Large intestine (tissue), 3 donors: ENCODE data around the gene RPRD1B. TPM values are rescaled to one million over a fixed set of nuclear protein-coding genes. Genes with fewer than 3 reads are reported as not detected.
"Not testable (repeated sequence)": the region's sequence is repeated elsewhere in the genome, so short reads cannot be mapped to it uniquely, and the experiment has no call there.

Experiments used
- DNase-seq, 2 donors: peaks; one replicate each; pipeline versions ENCODE4 v3.0.0 to v3.0.0-alpha.2; 2013
- H3K27ac ChIP-seq: one replicate; pipeline ENCODE4 v1.5.1; 2013; ENCODE audit warnings: low read length
- H3K27me3 ChIP-seq: 2 replicates; pipeline ENCODE4 v1.6.1; 2013; ENCODE audit warnings: low read length; ENCODE audit not compliant: control insufficient read depth, insufficient read depth
- H3K36me3 ChIP-seq: 2 replicates; pipeline ENCODE4 v1.6.1; 2013; ENCODE audit warnings: low read length; ENCODE audit not compliant: control insufficient read depth, insufficient read depth
- H3K4me1 ChIP-seq: one replicate; pipeline ENCODE4 v1.6.1; 2013; ENCODE audit warnings: low read length; ENCODE audit not compliant: control insufficient read depth, insufficient read depth
- H3K4me3 ChIP-seq: one replicate; pipeline ENCODE4 v1.5.1; 2013; ENCODE audit warnings: low read length
- H3K9me3 ChIP-seq: one replicate; pipeline ENCODE4 v1.6.1; 2013; ENCODE audit warnings: mild to moderate bottlenecking, low read depth, low read length, moderate library complexity; ENCODE audit not compliant: control insufficient read depth
- WGBS: methylation state at CpG from one replicate; pipeline ENCODE4 v1.1.5; 2013; ENCODE audit warnings: low lambda C conversion rate; ENCODE audit not compliant: insufficient coverage; 5-methylcytosine and 5-hydroxymethylcytosine counted together
- polyA plus RNA-seq: library from polyadenylated mRNA; unstranded; fragments of 120-200 nt; gene quantifications from one replicate; pipeline ENCODE4 v1.2.1, GENCODE V29; 2013

Gene RPRD1B
- polyA plus RNA-seq, 1 donor, result 49.0 TPM

- Histone ChIP-seq H3K4me1 (no peaks in the 10 kb centered on the region), H3K4me3 (no peak overlapping the region), H3K36me3 (peaks cover 84% of the 10 kb centered on the region), H3K9me3 (no peaks in the 10 kb centered on the region), H3K27ac (no peak overlapping the region), H3K27me3 (no peaks in the 10 kb centered on the region)
- no peak for DNase-seq
- no CpG with 5 or more reads among the region's 13 CpGs for WGBS
Observed at GRCh38 chr20:38000293-38000692, 33.3 kb upstream of the RPRD1B start.

GRCh38 chr20:38001173-38001875, 32.2 kb upstream of the RPRD1B start:
- no peak for DNase-seq
- peaks cover 76% of the 10 kb centered on the region for H3K36me3 ChIP-seq

DNA sequence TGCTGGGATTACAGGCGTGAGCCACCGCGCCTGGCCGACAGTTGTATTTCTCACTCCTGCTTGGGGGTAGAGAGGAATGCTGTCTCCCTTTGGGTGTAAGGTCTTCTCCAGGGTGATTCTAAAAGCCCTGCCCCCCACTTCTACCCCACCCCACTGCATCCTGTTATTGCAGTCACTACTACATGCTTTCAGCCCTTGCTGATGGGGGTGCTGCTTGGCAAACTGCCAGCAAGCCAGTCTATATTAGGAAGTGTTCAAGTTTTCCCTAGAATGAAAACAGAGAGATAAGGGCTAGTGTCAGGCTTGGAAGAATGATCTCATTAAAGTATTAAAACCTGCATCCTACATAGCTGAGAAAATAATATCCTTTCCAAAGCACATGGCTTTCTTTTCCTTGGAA, 31.6 kb upstream of the RPRD1B start:
- no CpG with 5 or more reads among the region's 4 CpGs for WGBS
- Histone ChIP-seq H3K9me3 (no peaks in the 10 kb centered on the region), H3K36me3 (peaks cover 77% of the 10 kb centered on the region), H3K27ac (no peak overlapping the region), H3K27me3 (no peaks in the 10 kb centered on the region), H3K4me3 (no peak overlapping the region), H3K4me1 (no peaks in the 10 kb centered on the region)
- DNase-seq, result no peak

More at GRCh38 chr20:38001173-38001875, 32.2 kb upstream of the RPRD1B start:
- 71% methylated on average over 1 of the region's 6 CpGs for WGBS
- no peaks in the 10 kb centered on the region for H3K4me1 ChIP-seq
- H3K9me3 ChIP-seq, result no peaks in the 10 kb centered on the region
- H3K4me3 ChIP-seq, result no peak overlapping the region
- H3K27me3 ChIP-seq, result no peaks in the 10 kb centered on the region
- H3K27ac ChIP-seq, result no peak overlapping the region

GRCh38 chr20:38002422-38002821, 31.1 kb upstream of the RPRD1B start:
- no peak for DNase-seq
- peaks cover 76% of the 10 kb centered on the region for H3K36me3 ChIP-seq
- H3K9me3 ChIP-seq, result no peaks in the 10 kb centered on the region
- no peaks in the 10 kb centered on the region for H3K4me1 ChIP-seq
- H3K4me3 ChIP-seq, result no peak overlapping the region
- no peaks in the 10 kb centered on the region for H3K27me3 ChIP-seq
- H3K27ac ChIP-seq, result no peak overlapping the region
- WGBS, result no CpG with 5 or more reads among the region's 8 CpGs

DNA sequence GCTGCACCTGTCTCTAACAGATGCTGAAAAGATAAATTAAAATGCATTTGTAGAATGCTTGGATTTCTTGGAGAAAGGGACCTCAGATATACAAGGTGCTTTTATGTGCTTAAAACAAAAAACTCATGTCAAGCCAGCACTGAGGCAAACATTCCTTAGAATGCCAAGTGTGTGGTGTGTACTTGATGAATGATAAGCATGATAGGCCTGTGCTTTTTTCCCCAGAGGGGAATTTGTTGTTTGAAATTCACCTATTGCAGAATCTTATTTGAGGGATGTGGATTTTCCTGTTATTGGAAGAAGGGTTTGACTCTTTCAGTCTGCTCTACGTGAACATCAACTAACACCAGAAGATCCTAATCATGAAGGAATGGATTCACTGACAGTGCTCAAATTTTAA, 29.1 kb upstream of the RPRD1B start:
- H3K4me1 ChIP-seq, result no peaks in the 10 kb centered on the region
- H3K27ac ChIP-seq, result no peak overlapping the region
- H3K9me3 ChIP-seq, result no peaks in the 10 kb centered on the region
- H3K27me3 ChIP-seq, result no peaks in the 10 kb centered on the region
- peaks cover 63% of the 10 kb centered on the region for H3K36me3 ChIP-seq
- WGBS, result no CpG with 5 or more reads among the region's 1 CpG
- no peak overlapping the region for H3K4me3 ChIP-seq
- DNase-seq, result no peak

DNA sequence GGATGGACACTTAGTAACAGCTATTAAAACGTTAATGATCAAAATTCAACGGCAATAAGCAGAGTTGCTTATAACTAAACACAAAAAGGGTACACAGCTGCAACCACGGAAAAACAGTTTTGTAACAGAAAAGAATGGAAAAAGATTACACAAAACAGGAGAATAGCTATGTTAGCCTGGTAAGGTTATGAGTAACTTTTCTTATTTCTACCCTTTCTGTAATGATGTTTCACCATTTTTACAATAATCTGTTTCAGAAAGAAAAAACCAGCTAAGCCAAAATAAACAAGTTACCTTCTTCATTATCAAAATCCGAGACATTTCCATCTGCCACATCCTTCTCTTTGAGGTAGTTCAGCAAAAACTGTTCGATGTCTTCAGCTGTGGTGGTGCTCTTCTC, 27.6 kb upstream of the RPRD1B start:
- Histone ChIP-seq H3K9me3 (no peaks in the 10 kb centered on the region), H3K27ac (no peak overlapping the region), H3K36me3 (peaks cover 57% of the 10 kb centered on the region), H3K4me3 (no peak overlapping the region), H3K27me3 (no peaks in the 10 kb centered on the region), H3K4me1 (no peaks in the 10 kb centered on the region)
- DNase-seq, result no peak
- WGBS, result 92% methylated on average over 3 of the region's 5 CpGs

DNA sequence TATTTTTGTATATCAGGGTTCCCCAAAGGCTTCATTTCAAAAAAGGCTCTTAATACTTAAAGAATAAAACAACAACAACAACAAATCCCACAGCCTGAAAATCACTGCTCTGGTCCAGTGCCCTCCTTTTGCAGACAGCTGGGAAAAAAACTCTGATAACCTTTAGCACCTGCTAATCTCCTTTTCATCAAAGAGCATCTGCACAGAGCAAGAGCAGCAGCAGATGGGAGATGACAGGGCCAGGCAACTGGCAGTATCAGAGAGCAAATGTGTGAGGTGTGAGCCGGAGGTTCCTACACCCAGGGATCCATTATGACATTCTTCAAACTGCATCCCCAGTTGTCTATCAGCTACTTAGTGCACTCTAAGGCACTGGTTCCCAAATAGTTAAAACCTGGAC, 26.0 kb upstream of the RPRD1B start:
- no CpG with 5 or more reads among the region's 1 CpG for WGBS
- no peak overlapping the region for H3K27ac ChIP-seq
- H3K27me3 ChIP-seq, result no peaks in the 10 kb centered on the region
- no peaks in the 10 kb centered on the region for H3K4me1 ChIP-seq
- H3K9me3 ChIP-seq, result no peaks in the 10 kb centered on the region
- peaks cover 58% of the 10 kb centered on the region for H3K36me3 ChIP-seq
- no peak for DNase-seq
- no peak overlapping the region for H3K4me3 ChIP-seq

DNA sequence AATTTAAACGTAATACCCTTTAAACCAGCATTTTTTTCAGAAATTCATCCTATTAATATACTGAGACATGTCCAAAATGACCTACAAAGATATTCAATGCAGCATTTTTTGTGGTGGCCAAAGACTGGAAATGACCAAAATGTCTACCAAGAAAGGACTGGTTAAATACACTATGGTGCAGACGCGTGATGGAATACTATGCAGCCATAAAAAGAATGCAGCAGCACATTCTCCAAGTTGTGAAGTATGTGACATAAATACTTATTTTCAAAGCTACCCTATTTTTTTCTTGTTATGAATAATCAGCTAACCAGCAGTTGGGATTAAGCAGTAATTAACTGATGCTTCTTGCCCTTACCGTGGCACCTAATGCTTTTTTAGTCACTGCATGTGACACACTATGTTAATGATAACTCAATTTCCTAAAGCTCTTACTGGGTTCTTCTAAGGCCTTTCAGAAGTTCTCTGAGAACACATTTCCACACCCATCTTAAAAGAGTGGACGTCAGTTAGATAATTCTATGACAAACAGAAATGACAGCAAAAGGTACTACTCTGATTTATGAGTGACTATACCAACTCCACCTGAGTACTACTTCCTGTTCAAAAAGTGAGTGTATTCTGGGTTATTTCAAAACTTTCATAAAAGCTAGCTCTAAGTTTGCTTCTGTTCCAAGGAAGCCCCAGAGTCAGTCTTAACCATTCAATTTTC, 25.2 kb upstream of the RPRD1B start:
- Histone ChIP-seq H3K4me3 (no peak overlapping the region), H3K9me3 (no peaks in the 10 kb centered on the region), H3K27me3 (no peaks in the 10 kb centered on the region), H3K4me1 (no peaks in the 10 kb centered on the region), H3K27ac (no peak overlapping the region), H3K36me3 (peaks cover 62% of the 10 kb centered on the region)
- WGBS, result 100% methylated on average over 2 of the region's 5 CpGs
- DNase-seq, result no peak

- not testable (repeated sequence) for H3K4me3 ChIP-seq, H3K4me1 ChIP-seq, H3K9me3 ChIP-seq, DNase-seq, H3K27me3 ChIP-seq, H3K27ac ChIP-seq
- H3K36me3 ChIP-seq, result peaks cover 62% of the 10 kb centered on the region
- 100% methylated on average over 1 of the region's 5 CpGs for WGBS
Observed at GRCh38 chr20:38009416-38009815, 24.1 kb upstream of the RPRD1B start.

DNA sequence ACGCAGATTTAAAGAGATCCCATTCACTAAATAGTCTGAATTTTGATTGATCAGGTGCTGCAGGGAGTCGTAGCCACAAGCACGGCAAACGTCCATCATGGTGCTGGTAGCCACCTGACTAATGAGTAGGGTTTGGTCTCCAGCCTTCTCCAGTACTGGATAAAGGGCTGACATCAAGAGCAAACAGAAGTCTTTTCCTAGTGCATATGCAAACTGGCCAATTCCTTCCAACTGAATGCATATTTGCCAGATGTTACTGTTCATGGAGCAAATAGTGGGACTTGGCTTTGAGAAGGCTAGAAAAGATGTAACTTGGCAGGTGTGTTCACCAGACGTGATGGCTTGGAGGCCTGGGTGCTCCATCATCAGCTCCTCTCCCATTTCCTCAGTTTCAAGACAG, 21.9 kb upstream of the RPRD1B start:
- Histone ChIP-seq H3K27me3 (no peaks in the 10 kb centered on the region), H3K36me3 (peaks cover 56% of the 10 kb centered on the region), H3K4me1 (no peaks in the 10 kb centered on the region), H3K4me3 (no peak overlapping the region), H3K27ac (no peak overlapping the region), H3K9me3 (no peaks in the 10 kb centered on the region)
- no peak for DNase-seq
- no CpG with 5 or more reads among the region's 5 CpGs for WGBS

DNA sequence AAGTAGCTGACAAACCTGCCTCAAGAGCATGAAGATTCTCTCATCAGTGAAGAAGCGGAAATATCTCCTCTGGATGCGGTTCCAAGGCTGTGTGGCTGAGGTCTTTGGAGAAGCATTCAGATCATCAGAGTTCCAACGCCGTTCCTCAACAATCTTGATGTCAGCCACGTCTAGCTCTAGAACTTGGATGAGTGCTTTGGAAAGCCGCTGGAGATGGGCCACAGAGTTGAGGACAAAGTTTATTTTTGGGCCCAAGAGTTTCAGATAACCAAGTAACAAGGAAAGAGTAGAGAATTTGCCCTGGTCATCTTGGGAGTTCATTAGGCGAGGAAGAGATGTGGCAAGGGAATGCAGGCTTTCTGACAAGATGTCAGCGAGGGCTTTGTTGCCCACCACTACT, 21.2 kb upstream of the RPRD1B start:
- no peaks in the 10 kb centered on the region for H3K4me1 ChIP-seq
- WGBS, result no CpG with 5 or more reads among the region's 8 CpGs
- DNase-seq, result no peak
- no peaks in the 10 kb centered on the region for H3K9me3 ChIP-seq
- no peak overlapping the region for H3K27ac ChIP-seq
- H3K36me3 ChIP-seq, result peaks cover 55% of the 10 kb centered on the region
- H3K4me3 ChIP-seq, result no peak overlapping the region
- no peaks in the 10 kb centered on the region for H3K27me3 ChIP-seq
